Progenitor cell of endocrine pancreas (in vitro differentiated cells): ENCODE data around the gene UROD. TPM values are rescaled to one million over a fixed set of nuclear protein-coding genes. Genes with fewer than 3 reads are reported as not detected.
"Not testable (repeated sequence)": the region's sequence is repeated elsewhere in the genome, so short reads cannot be mapped to it uniquely, and the experiment has no call there.

Experiments used
- DNase-seq: peaks from one replicate; pipeline ENCODE4 v3.0.0; 2021; ENCODE audit warnings: low spot score; ENCODE audit not compliant: unreplicated experiment
- H3K27ac Mint-ChIP-seq: 2 replicates; pipeline ENCODE4 v1.8.0; 2021; ENCODE audit warnings: mild to moderate bottlenecking, moderate library complexity, mixed read lengths
- H3K27me3 Mint-ChIP-seq: 2 replicates; pipeline ENCODE4 v1.8.0; 2021; ENCODE audit warnings: mixed read lengths
- H3K36me3 Mint-ChIP-seq: 2 replicates; pipeline ENCODE4 v1.8.0; 2022; ENCODE audit warnings: mixed read lengths; ENCODE audit not compliant: insufficient read depth
- H3K4me1 Mint-ChIP-seq: 2 replicates; pipeline ENCODE4 v1.8.0; 2021; ENCODE audit warnings: low read depth, mixed read lengths
- H3K4me3 Mint-ChIP-seq: 2 replicates; pipeline ENCODE4 v1.8.0; 2021; ENCODE audit warnings: low read depth, mild to moderate bottlenecking, moderate library complexity, mixed read lengths
- H3K9me3 Mint-ChIP-seq: 2 replicates; pipeline ENCODE4 v1.8.0; 2021; ENCODE audit warnings: low read depth, mixed read lengths
- CTCF ChIP-seq: fragments of 200-600 bp; sonication (generic); IDR thresholded peaks from one replicate; pipeline ENCODE4 v1.5.0; 2021; ENCODE audit warnings: antibody characterized with exemption, mild to moderate bottlenecking; ENCODE audit not compliant: unreplicated experiment
- total RNA-seq: library from RNA; stranded (reverse); gene quantifications from 2 replicates; pipeline ENCODE4 v1.2.1, GENCODE V29; 2021

UROD gene
- total RNA-seq, 1 donor from 2014 or later: 64.4 TPM

- H3K4me3 Mint-ChIP-seq: no peak overlapping the region
- H3K9me3 Mint-ChIP-seq: no peaks in the 10 kb centered on the region
- no peak overlapping the region for H3K27ac Mint-ChIP-seq
- no peak for TF ChIP-seq CTCF
- no peaks in the 10 kb centered on the region for H3K27me3 Mint-ChIP-seq
- peaks cover 7% of the 10 kb centered on the region for H3K4me1 Mint-ChIP-seq
- no peak for DNase-seq
- H3K36me3 Mint-ChIP-seq: no peaks in the 10 kb centered on the region
These were observed 16.4 kb upstream of the UROD start for GRCh38 chr1:44995467-44996238.

- Mint-ChIP-seq H3K9me3 (no peaks in the 10 kb centered on the region), H3K27ac (no peak overlapping the region), H3K27me3 (no peaks in the 10 kb centered on the region), H3K36me3 (peaks cover 9% of the 10 kb centered on the region), H3K4me1 (peaks cover 6% of the 10 kb centered on the region), H3K4me3 (no peak overlapping the region)
- no peak for TF ChIP-seq CTCF
- DNase-seq: no peak
These were observed 12.8 kb upstream of the UROD start for GRCh38 chr1:44999232-44999631.

DNA sequence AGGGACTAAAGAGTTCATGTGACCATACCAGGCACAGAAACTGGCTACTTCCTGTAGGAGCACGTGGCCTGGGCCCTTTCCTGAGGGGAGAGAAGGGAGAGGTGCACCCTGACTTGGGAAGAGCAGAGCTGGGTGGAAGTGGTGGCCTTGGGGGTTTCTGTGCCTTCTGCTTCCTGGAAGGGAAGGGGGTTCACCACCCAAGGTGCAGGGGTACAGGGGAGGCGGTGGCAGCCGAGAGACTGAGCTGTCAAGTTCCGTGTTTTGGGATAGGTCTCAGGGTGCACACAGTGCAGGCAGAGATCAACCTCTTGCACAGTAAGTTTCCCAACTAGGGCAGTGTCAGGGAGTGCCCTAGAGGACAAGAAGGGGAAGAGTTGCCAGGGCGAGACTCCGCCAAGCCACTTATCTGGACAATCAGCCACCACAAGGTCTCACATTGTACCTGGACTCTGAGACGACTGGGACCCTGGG lies 11.0 kb upstream of the UROD start:
- Mint-ChIP-seq H3K4me3 (no peak overlapping the region), H3K27me3 (no peaks in the 10 kb centered on the region), H3K9me3 (no peaks in the 10 kb centered on the region), H3K36me3 (peaks cover 16% of the 10 kb centered on the region), H3K27ac (no peak overlapping the region), H3K4me1 (no peaks in the 10 kb centered on the region)
- no peak for TF ChIP-seq CTCF
- no peak for DNase-seq

DNA sequence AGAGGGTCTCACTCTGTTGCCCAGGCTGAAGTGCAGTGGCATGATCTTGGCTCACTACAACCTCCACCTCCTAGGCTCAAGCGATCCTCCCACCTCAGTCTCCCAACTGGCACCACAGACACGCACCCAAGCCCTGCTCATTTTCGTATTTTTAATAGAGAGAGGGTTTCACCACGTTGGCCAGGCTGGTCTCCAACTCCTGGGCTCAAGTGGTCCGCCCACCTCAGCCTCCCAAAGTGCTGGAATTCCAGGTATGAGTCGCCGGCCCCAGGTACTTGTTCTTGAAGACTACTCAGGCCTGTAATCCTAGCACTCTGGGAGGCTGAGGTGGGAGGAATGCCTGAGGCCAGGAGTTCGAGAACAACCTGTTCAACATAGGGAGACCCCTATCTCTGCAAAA lies 10.5 kb upstream of the UROD start:
- not testable (repeated sequence) for H3K27ac Mint-ChIP-seq, H3K27me3 Mint-ChIP-seq

DNA sequence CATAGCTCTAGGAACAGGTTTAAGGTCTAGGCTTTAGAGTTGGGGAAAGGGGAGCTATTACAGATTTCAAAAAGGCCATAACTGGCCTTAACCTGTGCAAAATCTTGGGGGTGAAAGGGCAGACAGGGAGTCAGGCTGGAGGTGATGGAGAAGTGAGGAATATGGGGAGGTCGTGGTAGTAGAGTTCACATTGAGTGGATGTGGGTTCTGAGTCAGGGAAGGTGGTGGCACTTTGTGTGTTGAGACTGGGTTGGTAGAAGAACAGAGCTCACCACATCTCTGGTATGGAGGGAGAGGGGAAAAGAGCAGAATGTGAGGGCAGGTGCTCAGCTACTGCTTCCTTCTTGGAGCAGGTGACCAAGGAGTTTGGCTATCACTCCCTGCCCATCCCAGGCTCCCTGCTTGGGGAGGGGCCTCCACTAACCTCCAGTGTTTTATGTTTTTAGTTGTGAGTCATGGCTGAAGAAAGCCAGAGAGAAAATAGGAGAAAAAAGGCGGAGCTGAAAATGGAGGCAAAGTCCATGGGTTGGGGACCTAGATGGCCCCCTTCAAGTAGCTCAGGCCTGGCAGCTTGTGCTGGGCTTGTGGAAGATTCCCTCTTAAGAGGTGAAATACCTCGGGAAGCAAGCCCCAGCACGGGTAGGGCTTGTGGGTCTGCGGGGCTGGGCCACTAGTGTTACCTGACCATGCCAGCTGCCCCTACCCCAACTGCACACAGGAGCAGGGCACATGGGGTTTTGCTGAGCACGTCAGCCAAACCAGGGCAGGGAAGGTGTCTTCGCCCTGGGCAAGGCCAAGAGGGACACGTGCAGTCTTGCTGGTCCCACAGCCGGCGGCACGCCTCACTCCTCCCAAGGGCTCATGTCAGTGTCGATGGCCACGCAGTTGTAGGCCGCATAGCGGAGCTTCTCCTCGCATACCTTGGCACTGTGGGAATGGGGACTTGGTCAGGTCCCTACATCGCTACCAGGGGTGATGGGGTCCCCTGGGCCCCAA lies 9.1 kb upstream of the UROD start:
- H3K27ac Mint-ChIP-seq: no peak overlapping the region
- no peaks in the 10 kb centered on the region for H3K9me3 Mint-ChIP-seq

More for the DNA sequence above, 10.5 kb upstream of the UROD start:
- peaks cover 16% of the 10 kb centered on the region for H3K36me3 Mint-ChIP-seq
- H3K4me3 Mint-ChIP-seq, H3K4me1 Mint-ChIP-seq, DNase-seq, H3K9me3 Mint-ChIP-seq: not testable (repeated sequence)

More for the DNA sequence above, 9.1 kb upstream of the UROD start:
- Mint-ChIP-seq H3K36me3 (peaks cover 16% of the 10 kb centered on the region), H3K4me1 (no peaks in the 10 kb centered on the region), H3K27me3 (no peaks in the 10 kb centered on the region), H3K4me3 (no peak overlapping the region)
- DNase-seq: no peak
- no peak for TF ChIP-seq CTCF
